Neural progenitor cell (in vitro differentiated cells): ENCODE data around the gene ULK4. TPM values are rescaled to one million over a fixed set of nuclear protein-coding genes. Genes with fewer than 3 reads are reported as not detected.

Experiments used
- DNase-seq: peaks from one replicate; pipeline ENCODE4 v3.0.0-alpha.2; 2016; ENCODE audit warnings: low spot score
- H2AFZ ChIP-seq: fragments of 200-600 bp; sonication (generic); replicated peaks from 2 replicates; pipeline ENCODE4 v1.6.1; 2016; ENCODE audit warnings: antibody characterized with exemption
- H3F3A ChIP-seq: fragments of 200-600 bp; sonication (generic); 2 replicates; pipeline ENCODE4 v1.6.1; 2016; ENCODE audit warnings: antibody characterized with exemption, low read depth
- H3K27ac ChIP-seq: fragments of 200-600 bp; sonication (generic); 2 replicates; pipeline ENCODE4 v1.5.1; 2016; ENCODE audit warnings: mild to moderate bottlenecking
- H3K27me3 ChIP-seq: fragments of 200-600 bp; sonication (generic); 2 replicates; pipeline ENCODE4 v1.6.1; 2016; ENCODE audit warnings: mild to moderate bottlenecking, moderate library complexity
- H3K36me3 ChIP-seq: fragments of 200-600 bp; sonication (generic); 2 replicates; pipeline ENCODE4 v1.5.1; 2016
- H3K4me1 ChIP-seq: fragments of 200-600 bp; sonication (generic); 2 replicates; pipeline ENCODE4 v1.6.1; 2016; ENCODE audit warnings: mixed run types
- H3K4me2 ChIP-seq: fragments of 200-600 bp; sonication (generic); 2 replicates; pipeline ENCODE4 v1.6.1; 2016
- H3K4me3 ChIP-seq: fragments of 200-600 bp; sonication (generic); 2 replicates; pipeline ENCODE4 v1.5.1; 2016
- H3K79me2 ChIP-seq: fragments of 200-600 bp; sonication (generic); 2 replicates; pipeline ENCODE4 v1.6.1; 2016; ENCODE audit warnings: low read depth
- H3K9ac ChIP-seq: fragments of 200-600 bp; sonication (generic); 2 replicates; pipeline ENCODE4 v1.6.1; 2016
- H3K9me3 ChIP-seq: fragments of 200-600 bp; sonication (generic); 2 replicates; pipeline ENCODE4 v1.5.1; 2016; ENCODE audit warnings: low read depth
- H4K20me1 ChIP-seq: fragments of 200-600 bp; sonication (generic); 2 replicates; pipeline ENCODE4 v1.6.1; 2016; ENCODE audit warnings: low read depth
- H3K27ac Mint-ChIP-seq: 3 replicates; pipeline ENCODE4 v1.8.0; 2021; ENCODE audit warnings: mixed read lengths
- H3K27me3 Mint-ChIP-seq: 2 replicates; pipeline ENCODE4 v1.8.0; 2022; ENCODE audit warnings: low read depth, mild to moderate bottlenecking, inconsistent platforms, moderate library complexity, mixed read lengths; ENCODE audit not compliant: insufficient read depth
- H3K36me3 Mint-ChIP-seq: 3 replicates; pipeline ENCODE4 v1.8.0; 2021; ENCODE audit warnings: mixed read lengths
- H3K4me1 Mint-ChIP-seq: 3 replicates; pipeline ENCODE4 v1.8.0; 2021; ENCODE audit warnings: mixed read lengths
- H3K4me3 Mint-ChIP-seq: 3 replicates; pipeline ENCODE4 v1.8.0; 2021; ENCODE audit warnings: mild to moderate bottlenecking, moderate library complexity, mixed read lengths
- H3K9me3 Mint-ChIP-seq: 3 replicates; pipeline ENCODE4 v1.8.0; 2020; ENCODE audit warnings: mixed read lengths
- CTCF ChIP-seq: fragments of 200-600 bp; sonication (generic); IDR thresholded peaks from 2 replicates; pipeline ENCODE4 v1.5.1; 2017; ENCODE audit warnings: antibody characterized with exemption, mild to moderate bottlenecking
- EZH2 ChIP-seq: fragments of 200-600 bp; sonication (generic); IDR thresholded peaks from 2 replicates; pipeline ENCODE4 v1.6.1; 2017; ENCODE audit warnings: antibody characterized with exemption, mild to moderate bottlenecking, moderate library complexity
- EZH2phosphoT487 ChIP-seq: fragments of 200-600 bp; sonication (generic); IDR thresholded peaks from 2 replicates; pipeline ENCODE4 v1.6.1; 2017; ENCODE audit warnings: antibody characterized with exemption
- total RNA-seq: library from RNA; depleted of rRNA; stranded (reverse); fragments of >200 nt; gene quantifications from 2 replicates; pipeline ENCODE4 v1.2.3, GENCODE V29; 2015; ENCODE audit warnings: low replicate concordance

ULK4 gene
- total RNA-seq, 1 donor from 2014 or later = 33.0 TPM

GRCh38 chr3:41202075-41202833 lies 759.6 kb downstream of the ULK4 start:
- Histone ChIP-seq H3K36me3 (no peaks in the 10 kb centered on the region), H3K4me2 (peak overlapping the region; percentile 92), H4K20me1 (peaks cover 74% of the 10 kb centered on the region), H3K9ac (no peak overlapping the region), H3K4me1 (peaks cover 71% of the 10 kb centered on the region), H3K27me3 (no peaks in the 10 kb centered on the region), H2AFZ (no peak overlapping the region), H3K79me2 (peaks cover 87% of the 10 kb centered on the region), H3K9me3 (no peaks in the 10 kb centered on the region), H3K27ac (no peak overlapping the region), H3F3A (peaks cover 19% of the 10 kb centered on the region), H3K4me3 (peak overlapping the region; percentile 100)
- Mint-ChIP-seq H3K4me1 (peaks cover 28% of the 10 kb centered on the region), H3K4me3 (peak overlapping the region; percentile 98), H3K27ac (peak overlapping the region; percentile 91), H3K36me3 (peaks cover 28% of the 10 kb centered on the region), H3K9me3 (peaks cover 14% of the 10 kb centered on the region), H3K27me3 (no peaks in the 10 kb centered on the region)
- TF ChIP-seq EZH2 (no peak), CTCF (no peak)
- DNase-seq = peak; percentile 38

- Histone ChIP-seq H3K9ac (peak overlapping the region; percentile 97), H3K4me2 (peak overlapping the region; percentile 92), H4K20me1 (peaks cover 58% of the 10 kb centered on the region), H3K79me2 (peaks cover 71% of the 10 kb centered on the region), H3F3A (peaks cover 19% of the 10 kb centered on the region), H3K27ac (no peak overlapping the region), H3K27me3 (no peaks in the 10 kb centered on the region), H2AFZ (no peak overlapping the region), H3K9me3 (no peaks in the 10 kb centered on the region), H3K4me3 (peak overlapping the region; percentile 100), H3K4me1 (peaks cover 55% of the 10 kb centered on the region), H3K36me3 (no peaks in the 10 kb centered on the region)
- DNase-seq = peak; percentile 53
- Mint-ChIP-seq H3K9me3 (peaks cover 8% of the 10 kb centered on the region), H3K27me3 (no peaks in the 10 kb centered on the region), H3K4me3 (peak overlapping the region; percentile 98), H3K4me1 (peaks cover 41% of the 10 kb centered on the region), H3K27ac (peak overlapping the region; percentile 90), H3K36me3 (peaks cover 14% of the 10 kb centered on the region)
- TF ChIP-seq EZH2phosphoT487 (no peak), EZH2 (no peak), CTCF (no peak)
Measured at GRCh38 chr3:41200669-41201021, 761.3 kb downstream of the ULK4 start.

- peaks cover 52% of the 10 kb centered on the region for H4K20me1 ChIP-seq
- H3K27ac ChIP-seq = peak overlapping the region; percentile 97
- H3K36me3 ChIP-seq = no peaks in the 10 kb centered on the region
- Mint-ChIP-seq H3K4me3 (peak overlapping the region; percentile 98), H3K27me3 (no peaks in the 10 kb centered on the region), H3K36me3 (peaks cover 10% of the 10 kb centered on the region), H3K9me3 (peaks cover 4% of the 10 kb centered on the region), H3K4me1 (peaks cover 47% of the 10 kb centered on the region), H3K27ac (peak overlapping the region; percentile 97)
- DNase-seq = peak; percentile 64
- peaks cover 19% of the 10 kb centered on the region for H3F3A ChIP-seq
- H3K27me3 ChIP-seq = no peaks in the 10 kb centered on the region
- H3K79me2 ChIP-seq = peaks cover 65% of the 10 kb centered on the region
- H2AFZ ChIP-seq = peak overlapping the region; percentile 81
- H3K9me3 ChIP-seq = no peaks in the 10 kb centered on the region
- H3K4me3 ChIP-seq = peak overlapping the region; percentile 100
- H3K4me1 ChIP-seq = peaks cover 52% of the 10 kb centered on the region
- TF ChIP-seq CTCF (no peak), EZH2phosphoT487 (no peak), EZH2 (no peak)
- H3K4me2 ChIP-seq = peak overlapping the region; percentile 92
- peak overlapping the region; percentile 97 for H3K9ac ChIP-seq
Measured at GRCh38 chr3:41199866-41200668, 761.8 kb downstream of the ULK4 start.
